Measurements from ENCODE around the gene GABRR3.

GABRR3 gene

GRCh38 chr3:97937205-97937604, 97.9 kb downstream of the GABRR3 start:
- DNase-seq (ENCODE audit: extremely low read depth, low read depth), result no peak
- TF ChIP-seq, protein P1, sequence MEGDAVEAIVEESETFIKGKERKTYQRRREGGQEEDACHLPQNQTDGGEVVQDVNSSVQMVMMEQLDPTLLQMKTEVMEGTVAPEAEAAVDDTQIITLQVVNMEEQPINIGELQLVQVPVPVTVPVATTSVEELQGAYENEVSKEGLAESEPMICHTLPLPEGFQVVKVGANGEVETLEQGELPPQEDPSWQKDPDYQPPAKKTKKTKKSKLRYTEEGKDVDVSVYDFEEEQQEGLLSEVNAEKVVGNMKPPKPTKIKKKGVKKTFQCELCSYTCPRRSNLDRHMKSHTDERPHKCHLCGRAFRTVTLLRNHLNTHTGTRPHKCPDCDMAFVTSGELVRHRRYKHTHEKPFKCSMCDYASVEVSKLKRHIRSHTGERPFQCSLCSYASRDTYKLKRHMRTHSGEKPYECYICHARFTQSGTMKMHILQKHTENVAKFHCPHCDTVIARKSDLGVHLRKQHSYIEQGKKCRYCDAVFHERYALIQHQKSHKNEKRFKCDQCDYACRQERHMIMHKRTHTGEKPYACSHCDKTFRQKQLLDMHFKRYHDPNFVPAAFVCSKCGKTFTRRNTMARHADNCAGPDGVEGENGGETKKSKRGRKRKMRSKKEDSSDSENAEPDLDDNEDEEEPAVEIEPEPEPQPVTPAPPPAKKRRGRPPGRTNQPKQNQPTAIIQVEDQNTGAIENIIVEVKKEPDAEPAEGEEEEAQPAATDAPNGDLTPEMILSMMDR (IDR thresholded peaks at IDR 0.05; ENCODE audit: low read depth, low read length), result no peak

- no peak for DNase-seq (ENCODE audit: extremely low read depth, low read depth)
- TF ChIP-seq, protein P1 (IDR thresholded peaks at IDR 0.05; ENCODE audit: low read depth, low read length), result no peak
Observed at GRCh38 chr3:97935842-97936241, 99.3 kb downstream of the GABRR3 start.

All from AG09319 (cell line).